HG02852 (cell line): Measurements from ENCODE around the gene MICALL1.

Source experiments
- ATAC-seq: cut with Tn5 transposase; IDR thresholded peaks from one replicate; pipeline ENCODE4 v1.9.1; 2021; ENCODE audit warnings: mild to moderate bottlenecking, moderate library complexity; ENCODE audit not compliant: unreplicated experiment

MICALL1 gene

GRCh38 chr22:37904572-37905533, 1.2 kb upstream of the MICALL1 start:
- ATAC-seq: no peak

DNA sequence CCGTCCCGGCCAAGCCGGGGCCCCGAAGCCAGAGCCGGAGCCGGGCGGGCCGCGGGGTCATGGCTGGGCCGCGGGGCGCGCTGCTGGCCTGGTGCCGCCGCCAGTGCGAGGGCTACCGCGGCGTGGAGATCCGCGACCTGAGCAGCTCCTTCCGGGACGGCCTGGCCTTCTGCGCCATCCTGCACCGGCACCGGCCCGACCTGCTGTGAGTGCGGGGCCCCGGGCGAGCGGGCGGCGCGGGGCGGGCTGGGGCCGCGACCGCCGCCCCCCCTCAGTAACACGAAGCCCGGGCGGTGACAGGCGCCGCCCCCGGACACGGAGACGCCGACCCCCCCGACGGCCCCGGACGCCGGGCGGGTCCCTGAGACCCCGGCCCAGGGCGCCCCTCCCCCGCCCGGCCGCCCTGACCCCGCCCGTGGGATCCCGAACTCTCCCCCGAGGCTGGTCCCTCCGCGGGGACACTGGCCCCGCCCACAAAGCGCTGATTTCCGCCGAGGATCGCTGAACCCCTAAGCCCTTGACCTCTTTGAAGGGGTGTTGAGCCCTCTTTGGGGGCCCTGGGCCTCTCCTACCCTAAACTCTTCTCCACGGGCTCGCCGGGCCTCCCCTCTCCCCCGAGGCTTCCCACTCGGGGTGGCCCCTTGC, 389 bp downstream of the MICALL1 start:
- peak; percentile 37 for ATAC-seq

DNA sequence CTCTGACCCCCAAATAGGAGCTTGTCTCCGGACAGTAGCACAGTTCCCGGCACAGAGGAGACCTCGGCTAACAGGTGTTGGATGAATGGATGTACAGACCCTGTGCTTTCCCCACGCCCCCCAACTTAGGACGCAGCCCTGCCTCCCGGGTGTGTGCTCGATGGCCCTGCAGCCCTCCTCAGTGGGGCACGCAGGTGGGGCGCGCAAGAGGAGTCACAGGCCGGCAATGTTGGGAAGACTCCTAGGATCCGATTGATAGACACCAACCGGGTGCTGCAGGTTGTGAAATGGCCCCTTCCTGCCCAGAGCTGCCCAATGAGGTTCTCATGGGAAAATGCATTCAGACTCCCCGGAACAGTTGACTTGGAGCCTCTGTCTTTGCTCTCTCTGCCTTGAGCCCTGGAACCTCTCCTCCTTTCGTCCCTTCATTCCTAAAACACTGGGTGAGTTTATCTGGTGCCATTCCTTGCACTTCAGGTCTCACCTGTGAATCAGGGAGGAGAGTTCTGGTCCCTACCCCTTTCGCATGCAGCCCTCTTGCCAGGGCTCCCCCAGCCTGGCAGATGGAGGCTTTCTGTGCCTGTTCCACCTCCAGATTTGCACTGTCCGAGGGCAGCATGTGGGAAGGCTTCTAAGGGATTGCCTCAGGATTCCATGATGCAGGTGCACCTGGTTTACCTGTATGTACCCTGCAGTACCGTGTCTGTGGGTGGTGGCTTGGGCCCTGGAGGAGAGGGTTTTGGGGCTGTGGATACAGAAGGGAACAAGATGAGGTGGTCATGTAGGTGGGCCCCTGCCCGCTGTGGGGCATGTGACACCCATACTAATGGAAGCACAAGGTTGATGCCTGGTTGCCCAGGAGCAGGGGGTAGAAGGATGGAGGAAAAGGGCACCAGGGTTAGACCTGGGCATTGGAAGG, 1.2 kb downstream of the MICALL1 start:
- no peak for ATAC-seq

GRCh38 chr22:37909766-37910165, 3.7 kb downstream of the MICALL1 start:
- no peak for ATAC-seq

DNA sequence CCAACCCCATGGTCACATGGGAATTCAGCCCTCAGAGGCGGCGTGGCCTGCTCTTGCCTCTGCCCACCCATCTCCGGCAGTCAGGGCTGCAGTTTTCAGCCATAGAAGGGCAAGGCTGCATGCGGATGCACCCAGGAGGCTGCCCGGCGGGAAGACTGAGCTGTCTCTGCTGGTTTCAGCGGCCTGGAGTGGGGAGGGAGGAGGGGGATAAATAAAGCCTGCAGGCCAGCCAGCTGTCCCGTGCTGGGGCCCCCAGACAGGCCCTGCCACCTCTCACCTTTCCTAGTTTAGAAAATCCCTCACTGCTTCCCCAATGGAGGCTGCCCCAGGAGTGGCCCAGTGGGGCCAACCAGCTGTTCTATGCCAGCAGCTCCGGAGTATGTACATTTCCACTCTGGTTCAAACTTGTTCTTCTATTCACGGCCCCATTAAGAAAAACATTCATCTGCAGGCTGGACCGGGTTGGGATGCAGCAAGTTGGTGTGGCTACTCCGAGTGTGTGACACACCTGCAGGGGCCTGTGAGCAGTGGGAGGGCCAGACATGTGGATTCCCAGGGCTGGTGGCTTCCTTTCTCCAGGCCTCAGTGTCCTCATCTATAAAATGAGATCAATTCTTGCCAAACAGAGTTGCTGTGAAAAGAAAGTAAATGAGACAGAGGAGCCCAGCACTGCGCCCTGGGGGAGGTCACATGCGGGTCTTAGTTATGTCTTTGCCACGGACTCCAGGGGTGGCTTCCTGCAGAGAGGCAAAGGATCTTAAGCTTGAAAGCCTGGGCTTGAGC, 5.0 kb downstream of the MICALL1 start:
- no peak for ATAC-seq

- ATAC-seq: no peak
Observed at GRCh38 chr22:37911697-37912096, 5.6 kb downstream of the MICALL1 start.

- ATAC-seq: no peak
Observed at GRCh38 chr22:37912171-37912570, 6.1 kb downstream of the MICALL1 start.

DNA sequence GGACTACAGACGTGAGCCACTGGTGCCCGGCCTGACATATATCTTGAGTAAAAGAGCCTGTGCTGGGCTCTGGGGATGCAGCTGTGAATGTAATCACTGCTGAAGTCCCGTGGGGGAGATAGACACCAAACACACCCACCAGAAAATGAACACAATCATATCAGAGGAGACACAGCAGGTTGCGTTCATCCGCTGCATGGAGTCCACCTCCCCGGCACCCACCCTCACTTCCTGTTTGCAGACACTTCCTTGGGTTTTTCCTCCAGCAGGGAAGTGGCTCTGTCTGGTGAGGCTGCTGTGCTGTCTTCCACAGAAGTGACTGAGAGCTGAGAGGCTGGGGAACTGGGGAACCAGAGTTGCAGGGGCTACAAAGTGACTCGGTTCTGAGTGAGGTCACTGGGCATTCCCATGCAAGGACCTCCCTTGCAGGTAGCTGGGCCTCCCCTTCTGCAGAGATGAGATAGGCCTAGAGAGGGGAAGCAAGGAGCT, 7.2 kb downstream of the MICALL1 start:
- no peak for ATAC-seq

- no peak for ATAC-seq
Observed at GRCh38 chr22:37916311-37916710, 10.2 kb downstream of the MICALL1 start.

DNA sequence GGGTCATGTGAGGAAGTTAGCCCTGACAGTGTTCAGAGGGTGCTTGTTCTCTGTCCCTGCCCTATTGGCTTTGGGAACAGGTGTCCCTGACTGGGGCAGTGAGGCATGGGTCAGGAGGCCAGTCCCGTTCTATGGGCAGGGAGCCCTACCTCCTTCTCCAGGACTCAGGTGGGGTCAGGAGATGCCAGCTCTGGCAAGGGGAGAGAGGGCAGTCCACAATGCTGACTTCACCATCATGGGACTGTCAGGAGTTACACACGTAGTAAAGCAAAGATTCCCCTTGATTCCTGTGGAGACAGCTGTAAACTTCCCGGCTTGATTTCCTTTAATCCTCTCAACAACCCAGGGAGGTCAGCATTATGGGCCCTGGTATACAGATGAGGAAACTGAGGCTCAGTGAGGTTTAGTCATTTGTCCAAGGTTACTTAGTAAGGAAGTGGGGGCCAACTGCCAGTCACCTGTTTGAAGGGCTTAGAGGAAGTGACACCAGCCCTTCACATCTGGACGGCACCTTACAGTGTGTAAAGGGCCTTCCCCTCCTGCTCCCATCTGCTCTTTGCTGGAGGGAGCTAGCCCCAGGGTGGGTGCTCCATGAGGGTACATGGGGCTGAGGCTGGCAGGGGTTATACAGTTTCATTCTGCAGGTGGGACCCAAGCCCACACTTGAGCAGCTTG, 11.9 kb downstream of the MICALL1 start:
- ATAC-seq: no peak

GRCh38 chr22:37918580-37919270, 12.6 kb downstream of the MICALL1 start:
- no peak for ATAC-seq

DNA sequence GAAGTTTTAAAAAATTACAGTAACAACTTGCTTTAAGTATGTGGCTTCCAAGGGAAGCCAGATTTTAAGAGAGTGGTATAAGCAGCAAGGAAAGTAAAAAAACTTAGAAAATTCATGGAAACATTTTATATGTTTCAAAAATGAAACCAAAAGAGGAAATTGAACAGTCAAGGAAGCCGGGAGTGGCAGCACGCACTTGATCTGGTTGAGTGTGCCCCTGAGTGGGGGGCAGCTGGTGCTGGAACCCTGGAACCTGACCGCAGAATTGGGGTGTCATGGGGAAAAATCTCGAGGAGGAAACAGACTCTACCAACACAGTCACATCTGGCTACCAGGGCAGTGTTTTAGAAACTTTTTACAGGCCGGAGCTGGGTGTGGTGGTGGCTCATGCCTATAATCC, 14.0 kb downstream of the MICALL1 start:
- no peak for ATAC-seq

DNA sequence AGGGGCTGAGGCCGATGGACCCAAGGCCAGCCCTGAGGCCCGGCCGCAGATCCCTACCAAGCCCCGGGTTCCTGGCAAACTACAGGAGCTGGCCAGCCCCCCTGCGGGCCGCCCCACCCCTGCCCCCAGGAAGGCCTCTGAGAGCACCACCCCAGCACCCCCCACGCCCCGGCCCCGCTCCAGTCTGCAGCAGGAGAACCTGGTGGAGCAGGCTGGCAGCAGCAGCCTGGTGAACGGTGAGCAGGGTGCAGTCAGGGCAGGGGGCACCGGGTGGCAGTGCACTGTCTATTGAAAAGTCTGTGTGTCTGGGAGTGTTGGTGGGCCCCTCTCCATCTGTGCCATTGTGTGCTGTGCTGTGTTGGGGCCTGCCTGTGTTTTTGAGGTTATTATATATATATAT, 16.1 kb downstream of the MICALL1 start:
- no peak for ATAC-seq

GRCh38 chr22:37923927-37924326, 17.8 kb downstream of the MICALL1 start:
- ATAC-seq: no peak

- ATAC-seq: no peak
Observed at GRCh38 chr22:37924386-37925065, 18.4 kb downstream of the MICALL1 start.

- no peak for ATAC-seq
Observed at GRCh38 chr22:37925330-37925729, 19.2 kb downstream of the MICALL1 start.

DNA sequence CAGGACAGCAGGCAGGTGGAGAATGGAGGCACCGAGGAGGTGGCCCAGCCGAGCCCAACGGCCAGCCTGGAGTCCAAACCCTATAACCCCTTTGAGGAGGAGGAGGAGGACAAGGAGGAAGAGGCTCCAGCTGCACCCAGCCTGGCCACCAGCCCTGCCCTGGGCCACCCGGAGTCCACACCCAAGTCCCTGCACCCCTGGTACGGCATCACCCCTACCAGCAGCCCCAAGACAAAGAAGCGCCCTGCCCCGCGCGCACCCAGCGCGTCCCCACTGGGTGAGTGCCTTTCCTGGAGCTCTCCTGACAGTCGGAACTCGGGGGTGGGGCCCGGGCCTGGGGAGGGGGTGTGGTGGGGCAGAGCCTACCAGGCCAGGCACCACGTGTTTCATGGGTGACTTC, 19.7 kb downstream of the MICALL1 start:
- no peak for ATAC-seq

GRCh38 chr22:37926358-37926757, 20.3 kb downstream of the MICALL1 start:
- no peak for ATAC-seq
